GM10266 (cell line): ENCODE measurements around the gene ZFYVE26.
A peak's percentile ranks its signal among the peaks of the same experiment; 100 is the strongest.
"Not testable (repeated sequence)": the region's sequence is repeated elsewhere in the genome, so short reads cannot be mapped to it uniquely, and the experiment has no call there.

ENCODE experiments used
- DNase-seq: peaks from one replicate; pipeline ENCODE4 v3.0.0; 2012; ENCODE audit errors: extremely low spot score
- CTCF ChIP-seq: IDR thresholded peaks from 2 replicates; pipeline ENCODE4 v1.5.1; 2012; ENCODE audit warnings: mild to moderate bottlenecking, low read depth; ENCODE audit not compliant: control insufficient read depth, insufficient read depth; ENCODE audit errors: missing control alignments

Gene ZFYVE26

GRCh38 chr14:67719866-67720265 lies 96.5 kb downstream of the ZFYVE26 start:
- no peak for DNase-seq

GRCh38 chr14:67719385-67719784 lies 97.0 kb downstream of the ZFYVE26 start:
- not testable (repeated sequence) for DNase-seq

More at GRCh38 chr14:67719866-67720265, 96.5 kb downstream of the ZFYVE26 start:
- TF ChIP-seq CTCF: no peak

- no peak for DNase-seq
- no peak for TF ChIP-seq CTCF
These were observed 98.1 kb downstream of the ZFYVE26 start for GRCh38 chr14:67718265-67718664.

- TF ChIP-seq CTCF: no peak
- no peak for DNase-seq
These were observed 99.3 kb downstream of the ZFYVE26 start for GRCh38 chr14:67717048-67717447.

- no peak for TF ChIP-seq CTCF
- no peak for DNase-seq
These were observed 106.2 kb downstream of the ZFYVE26 start for GRCh38 chr14:67710209-67710608.

GRCh38 chr14:67709796-67710195 lies 106.6 kb downstream of the ZFYVE26 start:
- not testable (repeated sequence) for DNase-seq

- not testable (repeated sequence) for DNase-seq
These were observed 107.0 kb downstream of the ZFYVE26 start for GRCh38 chr14:67709346-67709745.

GRCh38 chr14:67705211-67705610 lies 111.2 kb downstream of the ZFYVE26 start:
- DNase-seq: no peak
- no peak for TF ChIP-seq CTCF

- peak; percentile 78 for TF ChIP-seq CTCF
- DNase-seq: peak; percentile 64
These were observed 111.8 kb downstream of the ZFYVE26 start for GRCh38 chr14:67704484-67705089.
